ENCODE results near the gene NHSL1.

NHSL1 gene

DNA sequence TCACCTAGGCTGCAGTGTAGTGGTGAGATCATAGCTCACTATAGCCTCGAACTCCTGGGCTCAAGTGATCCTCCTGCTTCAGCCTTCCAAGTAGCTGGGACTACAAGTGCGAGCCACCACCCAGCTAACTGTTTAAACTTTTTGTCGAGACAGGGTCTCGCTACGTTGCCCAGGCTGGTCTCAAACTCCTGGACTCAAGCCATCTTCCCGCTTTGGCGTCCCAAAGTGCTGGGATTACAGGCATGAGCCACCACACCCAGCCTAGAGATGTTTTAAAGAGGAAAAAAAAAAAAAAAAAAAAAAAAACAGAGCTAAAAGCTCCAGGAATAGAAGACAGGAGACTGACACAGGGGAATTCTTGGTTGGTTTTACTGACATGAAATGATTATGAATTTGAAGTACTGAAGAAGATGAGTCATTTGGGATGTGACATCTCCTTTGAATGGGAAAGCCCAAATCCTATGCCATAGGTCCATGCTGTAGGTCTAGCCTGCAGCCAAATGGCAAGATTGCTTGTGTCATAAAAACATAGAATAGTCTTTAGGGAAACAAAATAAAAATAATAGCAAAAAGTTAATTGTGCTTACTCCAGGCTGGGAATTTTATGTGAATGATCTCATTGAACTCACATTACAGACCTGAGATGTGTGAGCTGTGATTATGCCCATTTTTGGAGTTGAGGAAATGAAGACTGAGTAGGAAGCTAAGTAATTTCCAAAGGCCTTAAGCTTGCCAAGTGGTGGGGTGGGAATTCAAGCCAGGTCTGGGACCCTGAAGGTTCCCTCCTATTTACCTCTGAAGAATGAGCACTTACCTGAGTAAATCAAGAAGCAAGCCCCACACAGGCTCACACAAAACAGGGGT, 24.3 kb upstream of the NHSL1 start:
- DNase-seq, result no peak

DNA sequence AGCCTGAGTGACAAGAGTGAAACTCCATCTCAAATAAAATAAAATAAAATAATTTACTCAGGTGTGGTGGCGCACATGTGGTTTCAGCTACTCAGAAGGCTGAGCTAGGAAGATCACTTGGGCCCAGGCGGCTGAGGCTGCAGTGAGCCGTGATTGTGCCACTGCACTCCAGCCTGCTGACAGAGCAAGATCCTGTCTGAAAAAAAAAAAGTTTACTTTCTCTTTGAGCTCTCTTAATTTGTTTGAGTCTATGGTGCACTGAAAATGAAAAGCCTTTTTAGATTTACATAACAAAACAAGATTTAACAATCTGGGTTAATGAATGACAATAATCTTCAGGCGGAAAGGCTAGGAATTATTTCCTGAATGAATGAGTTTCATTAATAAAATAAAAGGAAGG, 23.3 kb upstream of the NHSL1 start:
- no peak for DNase-seq

DNA sequence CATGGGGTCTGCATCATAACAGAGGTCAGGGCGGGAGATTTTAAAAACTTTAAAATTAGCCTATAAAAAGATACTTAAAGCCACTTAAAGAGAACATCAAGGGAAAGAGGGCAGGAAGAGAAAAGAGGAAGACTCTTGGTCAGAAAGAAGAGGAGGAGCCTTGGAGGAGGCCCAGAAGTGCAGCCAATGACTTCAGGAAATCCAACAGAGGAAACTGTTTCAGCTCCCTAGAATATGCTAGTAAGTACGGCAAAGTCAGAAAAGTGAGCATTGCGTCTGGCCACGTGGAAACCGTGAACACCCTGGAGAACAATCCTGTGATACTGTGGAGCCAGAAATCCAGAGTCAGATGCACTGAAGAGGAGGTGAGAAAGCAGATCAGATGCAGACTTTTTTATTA, 22.5 kb upstream of the NHSL1 start:
- DNase-seq, result no peak

DNA sequence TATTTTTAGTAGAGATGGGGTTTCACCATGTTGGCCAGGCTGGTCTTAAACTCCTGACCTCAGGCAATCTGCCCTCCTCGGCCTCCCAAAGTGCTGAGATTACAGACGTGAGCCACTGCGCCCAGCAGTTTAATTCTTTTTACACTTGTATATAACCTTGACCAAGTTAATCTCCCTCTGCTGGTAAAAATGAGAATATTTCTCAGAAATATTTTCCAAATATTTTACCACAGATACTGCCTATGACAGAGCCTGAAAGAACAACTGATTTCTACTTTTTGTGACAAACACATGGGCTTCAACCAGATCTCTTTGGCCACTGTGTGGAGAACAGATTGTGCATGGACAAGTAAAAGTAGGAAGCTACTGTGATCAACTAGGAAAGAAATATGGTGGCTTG, 21.2 kb upstream of the NHSL1 start:
- DNase-seq, result no peak

DNA sequence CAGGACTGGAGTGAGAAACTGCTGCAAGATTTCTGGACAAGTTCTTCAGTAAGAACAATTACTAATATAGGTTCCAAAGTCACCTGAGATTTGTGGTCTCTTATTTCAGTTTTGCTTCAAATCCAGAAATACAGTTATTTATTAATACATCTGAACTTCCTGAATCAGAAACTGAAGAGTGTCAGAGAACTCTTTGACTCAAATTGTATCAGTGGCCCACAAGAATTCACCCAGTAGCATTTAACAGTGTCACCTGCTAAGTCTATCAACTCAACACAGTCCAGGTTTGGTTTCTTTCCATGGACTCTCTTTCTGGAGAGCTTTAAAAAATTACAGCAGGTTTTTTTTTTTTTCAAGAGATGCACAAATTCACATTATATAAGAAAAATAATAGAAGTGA, 18.8 kb upstream of the NHSL1 start:
- DNase-seq, result no peak

DNA sequence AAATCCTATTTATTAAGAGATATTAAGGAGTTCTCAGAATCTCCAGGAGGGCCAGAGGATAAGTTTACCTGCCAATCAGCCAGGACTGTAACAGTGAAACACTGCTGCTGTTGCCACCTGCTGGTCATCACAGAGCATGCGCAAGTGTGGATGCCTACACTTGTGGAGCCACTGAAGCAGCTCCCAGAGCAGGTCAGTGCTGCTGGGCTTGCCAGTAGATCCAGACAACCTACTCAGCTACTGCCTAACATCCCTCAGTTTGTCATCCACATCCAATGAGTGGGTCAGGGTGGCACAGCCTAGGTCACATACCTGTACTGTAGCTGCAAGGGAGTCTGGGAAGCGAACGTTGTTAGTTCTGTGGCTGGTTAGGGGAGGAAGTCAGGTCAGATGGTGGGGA, 18.3 kb upstream of the NHSL1 start:
- DNase-seq, result peak; percentile 53

DNA sequence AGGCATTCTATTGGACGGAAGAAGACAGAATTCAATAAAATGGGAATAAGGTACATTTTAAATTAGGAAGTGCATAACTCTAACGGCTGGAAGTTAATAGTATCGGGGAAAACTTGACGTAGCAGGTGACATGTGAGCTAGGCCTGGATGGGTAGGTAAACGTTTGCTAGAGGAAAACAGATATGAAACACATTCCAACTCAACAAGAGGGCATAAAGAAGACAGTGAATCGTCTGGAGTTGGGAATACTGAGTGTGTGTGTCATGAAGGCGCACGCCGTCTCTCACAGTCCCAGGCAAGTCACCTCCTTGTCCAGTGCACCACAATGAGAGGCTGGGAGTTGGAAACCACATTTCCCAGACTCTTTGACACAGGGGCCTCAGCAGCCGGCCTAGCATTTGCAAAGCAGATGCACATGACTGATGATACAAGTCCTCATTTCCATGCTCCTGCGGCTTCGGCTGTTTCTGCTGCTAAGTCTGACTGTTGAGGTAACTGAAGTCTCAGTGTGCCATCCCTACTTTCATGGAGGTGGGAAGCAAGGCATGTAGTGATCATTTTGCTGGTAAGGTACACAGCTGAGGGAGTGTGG, 16.5 kb upstream of the NHSL1 start:
- no peak for DNase-seq

DNA sequence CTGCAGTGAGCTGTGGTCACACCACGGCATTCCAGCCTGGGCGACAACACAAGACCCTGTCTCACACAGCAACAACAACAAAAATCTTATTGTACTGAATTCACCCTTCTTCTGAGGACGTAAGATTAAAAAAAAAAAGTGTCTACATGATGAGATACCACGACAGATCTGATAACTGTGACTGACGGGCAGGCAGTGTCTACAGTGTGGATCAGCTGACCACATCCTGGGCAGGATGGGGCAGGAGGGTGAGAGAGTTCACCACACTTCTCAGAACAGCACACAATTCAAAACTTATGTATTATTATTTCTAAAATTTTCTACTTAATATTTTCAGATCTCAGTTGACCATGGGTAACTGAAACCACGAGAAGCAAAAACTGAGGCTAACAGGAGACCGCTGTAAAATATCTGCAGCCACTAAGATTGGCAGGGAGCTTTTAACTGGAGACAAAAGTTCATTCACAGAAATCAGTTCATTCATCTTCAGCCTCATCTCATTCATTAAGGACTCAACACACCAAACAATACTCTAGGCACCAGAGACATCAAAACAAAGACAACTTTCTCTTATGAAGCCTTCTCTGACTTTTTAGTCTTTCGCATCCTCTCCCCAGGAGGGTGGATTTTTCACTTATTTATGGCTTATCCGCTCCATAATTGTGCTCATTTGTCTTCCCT, 15.7 kb upstream of the NHSL1 start:
- peak; percentile 13 for DNase-seq

DNA sequence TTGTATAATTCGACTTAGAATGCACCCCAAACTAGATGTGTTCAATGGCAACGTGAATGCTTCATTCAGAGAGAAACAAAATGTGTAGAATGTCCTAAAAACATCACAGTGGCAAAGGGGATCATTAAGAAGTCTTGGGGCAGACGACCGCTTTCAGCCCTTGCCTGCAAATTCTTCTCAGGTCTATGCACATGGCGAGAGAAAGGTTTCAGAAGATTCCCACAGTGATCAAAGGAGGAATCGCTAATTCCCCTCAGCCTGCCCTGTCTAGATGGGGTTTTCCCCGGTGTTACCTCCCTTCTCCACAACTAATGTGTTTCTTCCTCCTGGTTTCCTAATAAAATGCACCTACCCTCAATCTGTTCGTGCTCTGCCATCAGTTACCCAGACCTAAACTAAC, 13.3 kb upstream of the NHSL1 start:
- DNase-seq, result no peak

DNA sequence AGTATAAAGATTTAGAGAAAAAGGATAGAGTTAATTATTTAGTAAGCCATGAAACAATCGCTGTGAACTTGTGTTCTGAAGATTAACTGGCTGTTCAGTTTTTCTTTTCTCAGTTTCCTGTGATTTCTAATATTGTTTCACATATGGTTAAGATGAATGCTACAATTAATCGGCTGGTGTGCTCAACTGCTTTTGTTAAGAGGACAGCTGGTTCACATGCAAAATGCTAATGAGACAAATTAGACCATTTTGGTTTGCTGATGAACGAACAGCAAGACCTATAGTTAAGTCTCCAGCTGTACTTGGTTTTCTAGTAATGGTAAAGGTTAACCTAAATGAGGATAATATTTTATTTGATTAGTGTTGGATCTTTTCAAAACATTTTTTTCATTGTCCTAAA, 10.8 kb upstream of the NHSL1 start:
- DNase-seq, result no peak

DNA sequence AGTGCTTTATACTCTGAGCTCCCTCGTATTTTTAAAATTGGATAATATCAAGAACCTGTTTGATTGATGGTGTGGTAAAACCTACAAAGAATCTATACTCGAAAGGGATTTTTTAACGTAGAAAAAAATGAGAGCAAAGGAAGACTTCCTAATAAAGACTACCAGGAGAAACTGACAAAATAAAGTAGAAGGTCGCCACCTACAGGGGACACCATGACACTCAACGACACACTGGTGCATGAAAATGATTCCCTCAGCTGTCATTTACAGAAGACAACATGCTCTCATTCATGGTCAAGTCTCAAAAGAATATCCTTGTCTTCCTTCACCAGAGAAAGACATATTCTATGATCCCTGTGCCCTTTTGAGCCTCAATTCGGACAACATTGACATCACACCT, 10.1 kb upstream of the NHSL1 start:
- DNase-seq, result peak; percentile 32

DNA sequence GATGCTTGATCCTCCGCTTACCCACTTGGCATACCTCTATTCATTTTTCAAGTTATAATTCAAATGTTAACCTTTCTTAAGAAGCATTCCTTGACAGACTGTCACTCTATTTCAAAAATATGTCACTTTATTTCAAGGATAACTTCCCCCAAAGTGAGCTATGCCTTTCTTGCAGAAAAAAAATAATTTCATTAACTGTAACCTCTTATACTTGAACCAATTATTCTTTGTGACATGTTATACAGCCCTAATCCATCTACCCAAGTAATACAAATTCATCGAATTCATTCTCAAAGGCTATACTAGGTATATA, 9.3 kb upstream of the NHSL1 start:
- no peak for DNase-seq

DNA sequence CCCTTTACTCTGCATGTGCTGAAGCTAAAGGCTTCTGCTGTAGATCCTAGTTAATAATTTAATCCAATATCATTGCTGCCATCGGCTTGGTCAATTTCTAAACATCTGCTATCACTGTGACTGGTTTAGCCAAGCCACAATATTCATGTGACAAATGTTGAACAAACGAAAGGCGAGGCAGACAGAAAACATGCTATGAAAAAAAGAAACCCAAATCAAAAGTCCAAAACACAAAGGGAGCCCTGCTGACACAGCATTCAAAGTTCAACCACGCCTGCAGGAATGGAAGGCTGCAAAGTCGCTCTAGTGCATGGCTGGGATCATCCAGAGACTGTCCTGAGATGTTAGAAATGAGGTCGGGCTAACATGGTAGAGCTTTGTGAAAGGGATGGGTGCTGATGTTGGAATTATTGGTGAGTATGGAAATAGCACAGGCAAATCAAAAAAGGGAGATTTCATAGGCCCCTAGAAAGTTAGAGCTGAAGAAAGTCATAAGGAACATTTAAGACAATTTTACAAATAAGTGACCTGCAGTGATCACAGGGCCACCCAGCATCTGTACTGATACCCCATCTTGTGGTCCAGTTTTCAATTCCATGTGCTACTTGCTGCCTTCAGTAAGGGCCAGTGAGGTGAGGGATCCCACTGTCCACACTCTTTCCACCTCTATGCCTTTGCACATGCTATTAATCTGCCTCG, 8.8 kb upstream of the NHSL1 start:
- DNase-seq, result no peak

DNA sequence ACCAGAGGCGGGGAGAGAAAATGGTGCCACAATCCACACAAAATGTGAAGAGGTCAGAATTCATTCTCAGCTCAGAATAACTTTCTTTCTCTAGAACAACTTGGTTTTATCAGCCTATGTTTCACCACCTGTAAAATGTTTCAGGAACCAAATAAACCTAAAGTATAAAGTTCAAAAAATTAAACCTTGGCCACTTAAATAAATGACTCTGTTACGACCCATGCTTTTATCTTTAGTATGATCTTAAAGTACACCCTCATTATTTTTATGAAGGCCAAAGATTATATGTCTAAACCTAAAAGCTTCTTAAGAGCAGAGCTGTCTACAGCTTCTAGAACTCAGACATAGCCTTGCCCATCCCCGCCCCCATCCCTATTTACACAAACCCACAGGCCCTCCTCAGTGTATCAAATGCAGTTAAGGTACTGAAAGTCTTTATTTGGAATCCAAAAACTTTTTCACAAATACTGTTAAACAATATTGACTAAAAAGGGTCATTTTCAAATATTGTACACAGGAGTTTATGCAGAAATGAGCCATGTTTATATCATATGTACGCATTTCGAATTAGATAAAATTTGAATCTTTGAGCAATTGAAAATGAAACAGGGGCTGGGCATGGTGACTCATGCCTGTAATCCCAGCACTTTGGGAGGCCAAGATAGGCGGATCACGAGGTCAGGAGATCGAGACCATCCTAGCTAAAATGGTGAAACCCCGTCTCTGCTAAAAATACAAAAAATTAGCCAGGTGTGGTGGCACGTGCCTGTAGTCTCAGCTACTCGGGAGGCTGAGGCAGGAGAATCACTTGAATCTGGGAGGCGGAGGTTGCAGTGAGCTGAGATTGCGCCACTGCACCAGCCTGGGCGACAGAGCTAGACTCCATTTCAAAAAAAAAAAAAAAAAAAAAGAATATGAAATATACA, 5.7 kb upstream of the NHSL1 start:
- DNase-seq, result no peak

DNA sequence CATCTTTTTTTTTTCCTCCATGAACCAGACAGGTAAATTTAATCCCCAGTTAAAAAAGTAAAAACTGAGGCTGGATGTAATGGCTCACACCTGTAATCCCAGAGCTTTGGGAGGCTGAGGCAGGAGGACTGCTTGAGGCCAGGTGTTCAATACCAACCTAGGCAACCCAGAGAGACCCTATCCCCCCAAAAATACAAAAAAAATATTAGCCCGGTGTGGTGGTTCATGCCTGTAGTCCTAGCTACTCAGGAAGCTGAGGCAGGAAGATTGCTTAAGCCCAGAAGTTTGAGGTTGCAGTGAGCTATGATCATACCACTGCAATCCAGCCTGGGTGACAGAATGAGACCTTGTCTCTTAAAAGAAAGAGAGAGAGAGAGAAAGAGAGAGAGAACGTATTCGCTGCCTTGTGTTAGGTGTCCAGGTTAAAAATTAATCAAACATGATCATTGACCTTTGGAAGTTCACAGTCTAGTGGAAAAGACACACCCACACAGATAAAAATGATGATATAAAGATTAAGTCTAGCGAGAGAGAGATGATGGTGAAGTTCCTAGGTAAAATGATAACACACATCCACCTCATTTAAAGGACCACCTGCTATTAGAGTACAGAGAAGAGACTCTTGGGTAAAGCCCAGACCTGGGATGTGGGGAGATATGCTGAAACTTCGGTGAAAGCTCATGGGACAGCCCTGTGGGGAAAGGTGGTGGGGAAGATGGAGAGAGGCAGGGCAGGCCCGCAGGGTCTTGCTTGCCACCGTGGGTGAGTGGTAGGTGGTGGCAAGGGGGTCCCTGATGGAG, 4.8 kb upstream of the NHSL1 start:
- DNase-seq, result no peak

DNA sequence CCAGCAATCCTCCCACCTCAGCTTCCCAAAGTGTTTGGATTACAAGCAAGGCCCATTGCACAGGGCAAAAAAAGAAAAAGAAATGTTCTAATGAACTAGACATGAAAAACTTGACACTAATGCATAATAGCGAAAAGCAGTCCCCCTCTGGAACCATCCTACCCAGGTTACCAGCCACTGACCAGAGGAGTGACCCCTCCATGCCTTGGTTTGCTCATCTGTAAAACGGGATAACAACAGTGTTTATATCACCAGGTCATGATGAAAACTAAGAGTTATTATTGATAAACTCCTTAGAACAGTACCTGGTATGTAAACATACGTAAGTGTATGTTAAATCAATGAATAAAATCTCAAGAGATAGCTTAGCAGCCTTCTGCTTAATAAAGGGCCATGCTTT, 3.3 kb upstream of the NHSL1 start:
- no peak for DNase-seq

DNA sequence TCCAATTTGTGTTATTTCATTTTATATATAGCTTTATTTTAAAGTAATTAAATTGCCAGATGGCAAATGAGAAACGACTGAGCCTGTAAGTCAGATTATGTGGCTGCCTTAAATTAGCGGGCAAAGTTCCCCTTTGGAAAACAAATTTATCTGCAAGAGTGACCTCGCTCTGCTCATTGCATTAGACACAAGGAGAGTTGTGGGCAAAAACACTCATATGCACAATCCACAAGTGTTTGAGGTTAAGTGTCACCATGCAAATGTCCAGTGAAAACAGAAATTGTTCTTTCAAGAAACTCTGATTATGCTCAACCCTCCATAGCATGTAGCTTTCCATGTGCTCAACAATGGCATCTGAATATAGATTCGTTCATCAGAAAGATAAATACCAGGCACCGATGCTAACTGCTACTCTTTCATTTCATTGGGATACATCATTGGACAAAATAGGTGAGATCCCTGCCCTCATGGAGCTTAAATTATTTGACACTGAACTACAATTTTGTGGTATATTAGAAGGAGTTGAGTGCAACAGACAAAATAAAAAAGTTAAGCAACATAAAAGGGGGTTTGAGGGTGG, 1.7 kb upstream of the NHSL1 start:
- no peak for DNase-seq

DNA sequence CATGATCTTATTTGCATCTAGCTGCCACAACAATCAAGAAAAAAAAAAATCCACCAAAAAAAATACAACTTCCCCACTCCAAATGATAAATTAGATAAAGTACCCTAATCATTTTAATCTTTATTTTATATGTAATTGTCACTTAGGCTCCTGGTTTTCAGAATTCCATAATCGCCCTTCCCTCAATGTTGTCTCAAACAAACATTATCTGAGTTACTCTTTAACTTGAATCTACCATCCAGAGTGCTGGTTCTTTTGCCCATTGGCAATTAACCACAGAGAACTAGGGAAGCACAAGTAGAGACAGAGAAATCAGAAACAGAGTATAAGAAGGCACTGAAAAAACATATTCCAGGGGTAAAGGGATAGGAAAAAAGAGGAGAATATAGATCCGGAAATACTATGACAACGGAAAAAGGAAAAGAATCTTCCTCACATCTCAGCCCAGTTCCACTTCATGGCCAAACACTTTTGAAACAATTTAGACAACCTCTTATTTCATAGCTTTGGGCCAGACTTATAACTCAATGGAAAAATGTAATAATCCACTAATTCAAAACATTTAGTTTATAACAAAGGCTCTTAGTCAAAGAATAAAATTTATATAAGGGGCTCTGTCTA, 861 bp upstream of the NHSL1 start:
- no peak for DNase-seq

DNA sequence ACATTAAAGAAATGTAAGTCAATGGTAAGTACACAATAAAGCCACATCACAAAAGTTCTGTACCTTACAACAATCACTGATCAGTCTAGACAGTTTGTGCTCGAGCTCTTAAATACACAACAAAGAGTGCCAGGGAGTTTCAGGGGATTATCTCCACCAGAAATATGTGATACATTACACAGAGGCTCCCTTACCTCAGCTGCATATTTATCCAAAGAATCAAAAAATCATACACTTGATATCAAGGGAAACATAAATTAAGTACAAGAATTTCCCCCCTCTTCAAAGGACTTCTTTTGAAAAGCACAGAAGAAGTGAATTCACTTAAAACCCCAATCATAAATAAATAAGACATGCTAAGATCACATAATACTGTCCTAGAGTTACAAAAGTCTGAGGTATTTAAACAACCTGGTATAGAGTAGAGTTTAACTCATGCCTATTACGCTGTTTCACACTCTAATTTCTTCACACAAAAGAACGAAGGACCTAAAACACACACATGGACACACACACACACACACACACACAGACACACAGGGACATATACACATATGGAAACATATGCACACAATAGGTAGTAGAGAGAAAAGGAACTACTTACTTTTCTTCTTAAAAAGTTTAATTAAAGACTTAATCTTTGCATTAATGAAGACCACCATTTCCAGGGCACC, 528 bp downstream of the NHSL1 start:
- no peak for DNase-seq

DNA sequence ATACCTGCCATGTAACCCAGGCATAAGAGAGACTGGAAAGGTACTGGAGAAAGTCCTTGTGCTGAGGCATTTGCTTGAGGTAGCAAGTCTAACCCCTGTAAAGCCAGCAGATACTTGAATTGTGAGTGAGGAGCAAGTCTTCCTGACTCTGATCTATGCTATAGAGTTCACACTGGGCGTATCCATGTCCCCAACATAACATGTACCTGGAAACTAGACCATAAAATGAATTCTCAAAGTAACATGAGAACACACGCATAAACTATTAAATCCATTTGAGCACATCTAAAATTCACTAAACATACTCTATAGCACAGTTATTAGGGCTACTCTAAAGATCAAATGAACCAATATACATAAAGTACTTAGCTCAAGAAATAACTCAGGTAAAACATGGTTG, 2.0 kb downstream of the NHSL1 start:
- DNase-seq, result no peak
